ENCODE data around the gene RELL2. TPM values are rescaled to one million over a fixed set of nuclear protein-coding genes. Genes with fewer than 3 reads are reported as not detected.
A peak's percentile ranks its signal among the peaks of the same experiment; 100 is the strongest.

The RELL2 gene
- total RNA-seq, 2 donors from 2014 or later: 3.9 to 7.2 TPM

- intact Hi-C loops (cut with DNase I): no loop called here
- no peak for TF ChIP-seq CTCF (IDR thresholded peaks at IDR 0.05)
- peak; percentile 76 for TF ChIP-seq POLR2AphosphoS5 (IDR thresholded peaks at IDR 0.05)
- no peak for TF ChIP-seq POLR2A (IDR thresholded peaks at IDR 0.05)
- no peaks in the 10 kb centered on the region for H3K9me3 ChIP-seq
- H3K36me3 ChIP-seq: peaks cover 0 to 7% of the 10 kb centered on the region in 2 donors
- peak overlapping the region; percentile 93 to 94 for H3K27ac ChIP-seq
- DNase-seq (ENCODE audit: low spot score): peak; percentile 60
- H3K27me3 ChIP-seq (replicated peaks; ENCODE audit: insufficient read depth): no peaks in the 10 kb centered on the region
- H3K4me1 ChIP-seq (replicated peaks): no peaks in the 10 kb centered on the region
- under 1% methylated on average over 33 of the region's 36 CpGs for WGBS
- H3K4me3 ChIP-seq: peak overlapping the region; percentile 92 to 96
Measured at GRCh38 chr5:141618030-141618803, 18.6 kb upstream of the RELL2 start.

DNA sequence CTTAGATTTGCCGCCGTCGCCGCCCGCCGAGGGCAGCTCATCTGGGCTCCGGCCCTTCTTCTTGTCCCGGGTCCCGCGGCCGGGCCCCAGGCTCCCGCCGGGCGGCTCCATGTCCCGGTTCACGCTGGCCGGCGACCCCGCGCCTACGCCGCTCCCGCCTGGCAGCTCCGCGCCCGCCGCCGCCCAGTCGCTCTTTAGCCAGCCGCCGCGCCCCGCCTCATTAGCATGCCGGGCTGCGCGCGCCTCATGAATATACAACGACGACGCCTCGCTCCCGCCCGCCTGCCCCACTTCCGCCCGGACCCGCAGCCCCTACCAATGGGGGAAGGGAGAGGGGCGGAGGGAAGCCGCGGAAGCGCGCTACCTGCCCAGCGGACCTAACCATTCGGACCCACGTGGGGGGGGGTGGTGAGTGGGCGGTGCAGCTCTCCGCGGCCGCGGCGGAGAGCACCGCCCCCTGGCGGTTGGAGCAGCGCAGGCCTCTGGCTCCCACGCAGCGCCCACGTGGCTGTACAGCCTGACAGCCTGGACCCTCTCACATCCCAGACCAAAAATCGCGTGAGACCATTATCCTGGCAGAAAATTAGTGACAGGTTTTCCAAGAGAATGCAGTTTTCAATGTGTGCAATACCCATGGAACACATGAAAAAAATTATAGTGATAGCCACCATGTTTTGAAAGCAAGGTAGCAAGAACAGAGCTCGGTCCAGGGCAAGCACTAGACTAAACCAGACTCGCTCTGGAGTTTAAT is 17.8 kb upstream of the RELL2 start, which contains the start of gene DIAPH1:
TSS of gene DIAPH1 (minus strand) at position 197 of the 751 bp plus-strand sequence. CDS start at position 111, 86 bp downstream.
- no peaks in the 10 kb centered on the region for H3K9me3 ChIP-seq
- WGBS: under 1% methylated on average over 68 of the region's 70 CpGs
- DNase-seq (ENCODE audit: low spot score): peak; percentile 97

GRCh38 chr5:141623186-141623585 is 13.6 kb upstream of the RELL2 start:
- H3K27ac ChIP-seq: no peak overlapping the region

More for the DNA sequence above, 17.8 kb upstream of the RELL2 start, which contains the start of gene DIAPH1:
- peak within 1 kb of the TSS; percentile 92 to 96 for H3K4me3 ChIP-seq
- H3K27me3 ChIP-seq (replicated peaks; ENCODE audit: insufficient read depth): no peaks in the 10 kb centered on the region
- peak within 1 kb of the TSS; percentile 93 to 94 for H3K27ac ChIP-seq
- intact Hi-C loops (cut with DNase I): loop anchor here (1.0 kb wide), 1 partner anchor 27 kb away; no protein-coding TSS in a partner anchor
- peak; percentile 95 for TF ChIP-seq POLR2A (IDR thresholded peaks at IDR 0.05)
- TF ChIP-seq CTCF (IDR thresholded peaks at IDR 0.05): peak; percentile 97 to 100 (median 100)
- peak; percentile 93 for TF ChIP-seq POLR2AphosphoS5 (IDR thresholded peaks at IDR 0.05)
- no peaks in the 10 kb centered on the region for H3K4me1 ChIP-seq (replicated peaks)
- peaks cover 0 to 7% of the 10 kb centered on the region in 2 donors for H3K36me3 ChIP-seq

DNA sequence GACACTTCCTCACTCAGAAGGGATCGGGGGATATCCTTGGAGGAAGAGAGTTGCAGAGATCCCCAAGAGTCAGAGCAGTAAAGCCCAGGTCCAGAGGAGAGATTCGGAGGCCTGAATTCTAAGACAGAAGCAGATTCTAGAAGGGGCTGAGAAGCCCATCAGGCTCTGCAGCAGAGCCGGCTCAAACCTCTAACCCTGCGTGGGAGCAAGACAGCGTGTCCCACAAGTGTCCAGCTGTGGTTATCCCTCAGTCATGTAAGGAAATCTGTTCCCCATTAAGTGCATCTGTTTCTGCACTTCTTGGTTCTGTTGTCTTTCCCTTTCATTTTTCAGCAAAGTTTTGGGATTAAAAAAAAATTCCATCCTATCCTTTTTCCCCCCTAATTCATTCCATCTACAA is 13.2 kb upstream of the RELL2 start:
- no peak for DNase-seq (ENCODE audit: low spot score)
- no peak overlapping the region for H3K4me3 ChIP-seq
- no peaks in the 10 kb centered on the region for H3K27me3 ChIP-seq (replicated peaks; ENCODE audit: insufficient read depth)
- no peaks in the 10 kb centered on the region for H3K9me3 ChIP-seq
- WGBS: 75% methylated on average over 5 of the region's 5 CpGs
- TF ChIP-seq CTCF (IDR thresholded peaks at IDR 0.05) (no peak), POLR2AphosphoS5 (IDR thresholded peaks at IDR 0.05) (no peak), POLR2A (IDR thresholded peaks at IDR 0.05) (no peak)
- intact Hi-C loops (cut with DNase I): no loop called here
- peaks cover 0 to 13% of the 10 kb centered on the region in 2 donors for H3K36me3 ChIP-seq
- no peaks in the 10 kb centered on the region for H3K4me1 ChIP-seq (replicated peaks)
- H3K27ac ChIP-seq: no peak overlapping the region

More at GRCh38 chr5:141623186-141623585, 13.6 kb upstream of the RELL2 start:
- TF ChIP-seq CTCF (IDR thresholded peaks at IDR 0.05): no peak
- DNase-seq (ENCODE audit: low spot score): no peak
- Histone ChIP-seq H3K9me3 (no peaks in the 10 kb centered on the region), H3K4me3 (no peak overlapping the region), H3K27me3 (replicated peaks; ENCODE audit: insufficient read depth) (no peaks in the 10 kb centered on the region), H3K4me1 (replicated peaks) (no peaks in the 10 kb centered on the region), H3K36me3 (peaks cover 0 to 11% of the 10 kb centered on the region in 2 donors)
- intact Hi-C loops (cut with DNase I): no loop called here

Measured in prostate gland (tissue), 2 donors.